ENCODE measurements around the gene ATP2B2. TPM values are rescaled to one million over a fixed set of nuclear protein-coding genes. Genes with fewer than 3 reads are reported as not detected.

The ATP2B2 gene
- total and polyA plus RNA-seq, 2 of the 8 experiments (the other 6 are each of a cell fraction or from before 2014, with no cell fraction given) = 0.14 to 1.2 TPM

DNA sequence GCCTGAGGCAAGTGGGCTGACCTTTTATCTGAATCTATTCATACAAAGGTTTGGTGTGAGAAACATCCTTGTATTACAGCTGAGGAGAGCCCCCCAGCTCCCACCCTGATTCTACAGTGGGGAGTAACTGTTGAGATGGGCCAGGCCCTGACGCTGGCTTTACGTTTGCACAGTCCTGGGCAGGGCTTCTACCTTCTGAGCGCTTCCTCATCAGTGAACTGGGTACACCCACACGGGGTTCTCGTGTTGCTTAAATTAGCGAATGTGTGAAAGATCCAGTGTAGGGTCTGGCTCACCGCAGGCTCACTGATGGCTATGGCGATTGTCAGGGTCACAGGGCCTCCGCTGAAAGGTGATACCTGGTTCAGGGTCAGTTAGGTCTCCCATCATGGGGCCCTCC lies 205.3 kb downstream of the ATP2B2 start:
- Histone ChIP-seq H2BK20ac (ENCODE audit: low read length) (no peak overlapping the region), H3K23me2 (ENCODE audit: low read depth, low read length) (no peaks in the 10 kb centered on the region), H3K27me3 (replicated peaks in 1 of 4; ENCODE audit: control insufficient read depth in 3 of 4, extremely low read depth in 1 of 4, insufficient read depth in 3 of 4, low read length in 3 of 4) (no peaks in the 10 kb centered on the region), H2AK5ac (ENCODE audit: low read depth, low read length) (no peak overlapping the region), H3K36me3 (ENCODE audit: control insufficient read depth in 2 of 4, insufficient read depth in 4 of 4, low read length in 3 of 4) (peaks cover 11 to 52% (median 41%) of the 10 kb centered on the region in 4 experiments), H3K4ac (replicated peaks; ENCODE audit: insufficient read length, low read depth, low read length) (no peak overlapping the region), H3K27ac (ENCODE audit: low read depth, low read length) (no peak overlapping the region), H2BK120ac (replicated peaks; ENCODE audit: low read depth, low read length) (no peak overlapping the region), H3K4me3 (ENCODE audit: extremely low read depth in 1 of 4, insufficient read depth in 2 of 4, low read depth in 3 of 4, low read length in 4 of 4) (no peak overlapping the region), H3K4me1 (replicated peaks in 1 of 4; ENCODE audit: control insufficient read depth in 3 of 4, insufficient read depth in 4 of 4, low read length in 3 of 4) (no peaks in the 10 kb centered on the region), H3K23ac (ENCODE audit: insufficient read length) (no peak overlapping the region), H2AFZ (ENCODE audit: low read length) (no peak overlapping the region), H3K9me3 (ENCODE audit: insufficient read depth in 2 of 2, low read depth in 1 of 2, low read length in 1 of 2) (no peaks in the 10 kb centered on the region), H3K14ac (ENCODE audit: insufficient read length) (no peak overlapping the region), H3K9ac (replicated peaks in 1 of 4; ENCODE audit: extremely low read depth in 1 of 4, low read depth in 3 of 4, low read length in 3 of 4) (no peak overlapping the region), H3K56ac (replicated peaks; ENCODE audit: insufficient read length, low read depth, low read length) (no peak overlapping the region), H2BK15ac (ENCODE audit: low read length) (no peak overlapping the region), H3K18ac (ENCODE audit: extremely low read depth, low read length) (no peak overlapping the region), H4K91ac (replicated peaks; ENCODE audit: insufficient read length, low read length) (no peak overlapping the region), H3K79me1 (ENCODE audit: low read depth, low read length) (no peaks in the 10 kb centered on the region; the same call in 1 of the 2 replicates), H4K5ac (ENCODE audit: insufficient read length, low read depth, low read length) (no peak overlapping the region), H2BK5ac (ENCODE audit: low read depth, low read length) (no peak overlapping the region), H4K8ac (ENCODE audit: extremely low read depth, insufficient read depth, low read length) (no peak overlapping the region), H3K79me2 (ENCODE audit: control insufficient read depth in 1 of 2, insufficient read depth in 2 of 2, low read length in 2 of 2) (no peaks in the 10 kb centered on the region), H2BK12ac (ENCODE audit: low read depth, low read length) (no peak overlapping the region), H4K20me1 (replicated peaks in 1 of 2; ENCODE audit: control insufficient read depth in 1 of 2, insufficient read depth in 2 of 2, low read length in 2 of 2) (peaks cover 3 to 7% of the 10 kb centered on the region in 2 experiments), H3K4me2 (ENCODE audit: insufficient read depth in 1 of 2, low read depth in 2 of 2, low read length in 2 of 2) (no peak overlapping the region)
- 90% methylated on average over 9 of the region's 9 CpGs; no CpG with 5 or more reads in 1 of the 2 experiments for WGBS, 2 experiments (ENCODE audit: extremely low coverage in 1 of 2, insufficient coverage in 1 of 2, insufficient read length in 1 of 2, insufficient replicate concordance in 2 of 2, low coverage in 1 of 2, low lambda C conversion rate in 2 of 2, missing lambda C conversion rate in 1 of 2)
- DNase-seq (ENCODE audit: low read depth in 1 of 2, low spot score in 2 of 2) (no peak), FAIRE-seq (no peak)
- TF ChIP-seq RAD21 (IDR thresholded peaks at IDR 0.05 in 1 of 2, conservative IDR thresholded peaks at IDR 0.05 in 1 of 2; ENCODE audit: low read depth in 2 of 2, low read length in 2 of 2) (no peak), RXRA (IDR thresholded peaks at IDR 0.05; ENCODE audit: insufficient read depth, low read depth, low read length) (no peak), EP300 (IDR thresholded peaks at IDR 0.05; ENCODE audit: borderline replicate concordance in 1 of 2, low read depth in 2 of 2, low read length in 2 of 2) (no peak), RBBP5 (IDR thresholded peaks at IDR 0.05; ENCODE audit: borderline replicate concordance, low read depth, low read length) (no peak), SIRT6 (IDR thresholded peaks at IDR 0.05; ENCODE audit: low read length) (no peak), ZNF274 (IDR thresholded peaks at IDR 0.05; ENCODE audit: borderline replicate concordance, extremely low read depth, low read length) (no peak), ASH2L (IDR thresholded peaks at IDR 0.05; ENCODE audit: low read length) (no peak), TAF7 (optimal IDR thresholded peaks at IDR 0.05; ENCODE audit: borderline replicate concordance, low read depth, low read length) (no peak), SP2 (IDR thresholded peaks at IDR 0.05; ENCODE audit: low read length) (no peak), NRF1 (IDR thresholded peaks at IDR 0.05; ENCODE audit: low read depth, low read length) (no peak)
- POLR2A ChIA-PET (ENCODE audit: partially characterized antibody) = interaction anchor here (0.7 to 2.5 kb wide), 6 partner anchors 8 to 473 kb away, joined by 3 to 10 read pairs (median 4); no protein-coding TSS in a partner anchor
- CTCF ChIA-PET (ENCODE audit: partially characterized antibody) = interaction anchor here (0.7 to 1.8 kb wide), 4 partner anchors 10 to 171 kb away, joined by 3 to 9 read pairs (median 4); no protein-coding TSS in a partner anchor

All from H1 (cell line).